ENCODE measurements around the gene DEGS2. TPM values are rescaled to one million over a fixed set of nuclear protein-coding genes. Genes with fewer than 3 reads are reported as not detected.

Gene DEGS2
- total and polyA plus RNA-seq, 2 experiments from 2014 or later = 1.4 TPM; not detected in 1

- H3K9ac ChIP-seq = no peak overlapping the region
- in situ Hi-C loops (cut with MboI) = no loop called here
- peaks cover 18% of the 10 kb centered on the region for H3K4me1 ChIP-seq (ENCODE audit: insufficient read depth)
- no peaks in the 10 kb centered on the region for H4K20me1 ChIP-seq (ENCODE audit: insufficient read depth)
- H3K27me3 ChIP-seq (replicated peaks; ENCODE audit: insufficient read depth) = no peaks in the 10 kb centered on the region
- DNase-seq = no peak
- H3K4me3 ChIP-seq = no peak overlapping the region
- H2AFZ ChIP-seq = no peak overlapping the region
- H3K9me3 ChIP-seq (ENCODE audit: low read depth) = no peaks in the 10 kb centered on the region
- H3K79me2 ChIP-seq (ENCODE audit: insufficient read depth) = no peaks in the 10 kb centered on the region
- H3K27ac ChIP-seq = no peak overlapping the region
- H3F3A ChIP-seq (ENCODE audit: insufficient read depth) = no peaks in the 10 kb centered on the region
- no peaks in the 10 kb centered on the region for H3K9me2 ChIP-seq (ENCODE audit: insufficient read depth)
- no peaks in the 10 kb centered on the region for H3K36me3 ChIP-seq (ENCODE audit: low read depth)
- no peak overlapping the region for H3K4me2 ChIP-seq (ENCODE audit: unreplicated experiment)
- TF ChIP-seq EZH2 (IDR thresholded peaks at IDR 0.05; ENCODE audit: insufficient read depth, poor library complexity, severe bottlenecking) (no peak), EZH2phosphoT487 (IDR thresholded peaks at IDR 0.05; ENCODE audit: insufficient read depth, low read depth) (no peak)
- 96 to 97% methylated on average over 11 of the region's 11 CpGs for WGBS, 2 experiments (ENCODE audit: low coverage in 1 of 2, low lambda C conversion rate in 2 of 2, missing lambda C conversion rate in 2 of 2)
Measured at GRCh38 chr14:100111931-100112704, 47.3 kb downstream of the DEGS2 start.

GRCh38 chr14:100110816-100111215 lies 48.6 kb downstream of the DEGS2 start:
- WGBS, 2 experiments (ENCODE audit: low coverage in 1 of 2, low lambda C conversion rate in 2 of 2, missing lambda C conversion rate in 2 of 2) = 78 to 98% methylated on average over 5 to 6 of the region's 6 CpGs
- H3F3A ChIP-seq (ENCODE audit: insufficient read depth) = no peaks in the 10 kb centered on the region
- H3K9me3 ChIP-seq (ENCODE audit: low read depth) = no peaks in the 10 kb centered on the region
- no peak overlapping the region for H3K4me3 ChIP-seq
- H3K36me3 ChIP-seq (ENCODE audit: low read depth) = no peaks in the 10 kb centered on the region
- H3K27ac ChIP-seq = no peak overlapping the region
- peaks cover 19% of the 10 kb centered on the region for H3K4me1 ChIP-seq (ENCODE audit: insufficient read depth)
- no peak overlapping the region for H2AFZ ChIP-seq
- H3K4me2 ChIP-seq (ENCODE audit: unreplicated experiment) = no peak overlapping the region
- no peaks in the 10 kb centered on the region for H3K9me2 ChIP-seq (ENCODE audit: insufficient read depth)
- 0 out of 2 replicates have a peak, but pooled peaks cover 2% of the 10 kb centered on the region for H3K79me2 ChIP-seq (ENCODE audit: insufficient read depth)
- no peak overlapping the region for H3K9ac ChIP-seq
- H3K27me3 ChIP-seq (replicated peaks; ENCODE audit: insufficient read depth) = no peaks in the 10 kb centered on the region
- no peak for DNase-seq
- TF ChIP-seq EZH2phosphoT487 (IDR thresholded peaks at IDR 0.05; ENCODE audit: insufficient read depth, low read depth) (no peak), EZH2 (IDR thresholded peaks at IDR 0.05; ENCODE audit: insufficient read depth, poor library complexity, severe bottlenecking) (no peak)
- no peaks in the 10 kb centered on the region for H4K20me1 ChIP-seq (ENCODE audit: insufficient read depth)
- in situ Hi-C loops (cut with MboI) = no loop called here

- no peak overlapping the region for H3K4me3 ChIP-seq
- H3K27me3 ChIP-seq (replicated peaks; ENCODE audit: insufficient read depth) = no peaks in the 10 kb centered on the region
- 0 out of 2 replicates have a peak, but pooled peaks cover 4% of the 10 kb centered on the region for H3K79me2 ChIP-seq (ENCODE audit: insufficient read depth)
- H3K9ac ChIP-seq = no peak overlapping the region
- H3F3A ChIP-seq (ENCODE audit: insufficient read depth) = 0 out of 2 replicates have a peak, but pooled peaks cover under 1% of the 10 kb centered on the region
- DNase-seq = no peak
- H3K9me3 ChIP-seq (ENCODE audit: low read depth) = no peaks in the 10 kb centered on the region
- in situ Hi-C loops (cut with MboI) = no loop called here
- no peaks in the 10 kb centered on the region for H4K20me1 ChIP-seq (ENCODE audit: insufficient read depth)
- H3K9me2 ChIP-seq (ENCODE audit: insufficient read depth) = no peaks in the 10 kb centered on the region
- no peak overlapping the region for H2AFZ ChIP-seq
- TF ChIP-seq EZH2 (IDR thresholded peaks at IDR 0.05; ENCODE audit: insufficient read depth, poor library complexity, severe bottlenecking) (no peak), EZH2phosphoT487 (IDR thresholded peaks at IDR 0.05; ENCODE audit: insufficient read depth, low read depth) (no peak)
- peaks cover 21% of the 10 kb centered on the region for H3K4me1 ChIP-seq (ENCODE audit: insufficient read depth)
- no peak overlapping the region for H3K4me2 ChIP-seq (ENCODE audit: unreplicated experiment)
- no peaks in the 10 kb centered on the region for H3K36me3 ChIP-seq (ENCODE audit: low read depth)
- 97% methylated on average over 9 of the region's 9 CpGs for WGBS, 2 experiments (ENCODE audit: low coverage in 1 of 2, low lambda C conversion rate in 2 of 2, missing lambda C conversion rate in 2 of 2)
- no peak overlapping the region for H3K27ac ChIP-seq
Measured at GRCh38 chr14:100109594-100109955, 49.9 kb downstream of the DEGS2 start.

GRCh38 chr14:100108840-100109593 lies 50.4 kb downstream of the DEGS2 start:
- no peak overlapping the region for H2AFZ ChIP-seq
- peaks cover 26% of the 10 kb centered on the region for H3K4me1 ChIP-seq (ENCODE audit: insufficient read depth)
- H3K4me3 ChIP-seq = no peak overlapping the region
- 0 out of 2 replicates have a peak, but pooled peaks cover 6% of the 10 kb centered on the region for H3F3A ChIP-seq (ENCODE audit: insufficient read depth)
- TF ChIP-seq EZH2 (IDR thresholded peaks at IDR 0.05; ENCODE audit: insufficient read depth, poor library complexity, severe bottlenecking) = no peak
- TF ChIP-seq EZH2phosphoT487 (IDR thresholded peaks at IDR 0.05; ENCODE audit: insufficient read depth, low read depth) = no peak
- in situ Hi-C loops (cut with MboI) = no loop called here
- H3K9ac ChIP-seq = peak overlapping the region; percentile 40; the same call in 1 of the 2 replicates
- no peaks in the 10 kb centered on the region for H3K9me3 ChIP-seq (ENCODE audit: low read depth)
- no peaks in the 10 kb centered on the region for H4K20me1 ChIP-seq (ENCODE audit: insufficient read depth)
- H3K27me3 ChIP-seq (replicated peaks; ENCODE audit: insufficient read depth) = no peaks in the 10 kb centered on the region
- H3K79me2 ChIP-seq (ENCODE audit: insufficient read depth) = 0 out of 2 replicates have a peak, but pooled peaks cover 4% of the 10 kb centered on the region
- H3K9me2 ChIP-seq (ENCODE audit: insufficient read depth) = no peaks in the 10 kb centered on the region
- WGBS, 2 experiments (ENCODE audit: low coverage in 1 of 2, low lambda C conversion rate in 2 of 2, missing lambda C conversion rate in 2 of 2) = 70 to 73% methylated on average over 10 of the region's 10 CpGs
- H3K36me3 ChIP-seq (ENCODE audit: low read depth) = no peaks in the 10 kb centered on the region
- peak overlapping the region; percentile 21; the same call in 1 of the 2 replicates for H3K27ac ChIP-seq
- peak overlapping the region; percentile 2 for H3K4me2 ChIP-seq (ENCODE audit: unreplicated experiment)
- peak; percentile 79 for DNase-seq
